Aorta (tissue), 5 donors: Measurements from ENCODE around the gene NRARP. TPM values are rescaled to one million over a fixed set of nuclear protein-coding genes. Genes with fewer than 3 reads are reported as not detected.
"Not testable (repeated sequence)": the region's sequence is repeated elsewhere in the genome, so short reads cannot be mapped to it uniquely, and the experiment has no call there.

Experiments used
- ATAC-seq: fragments of 200-7000 bp; cut with Tn5 transposase; one replicate; pipeline ENCODE4 v1.9.1; 2022; ENCODE audit warnings: moderate library complexity; ENCODE audit not compliant: low FRiP score
- DNase-seq, 2 donors: peaks; one replicate each; pipeline ENCODE4 v3.0.0-alpha.2; 2020
- H3K27ac ChIP-seq, 2 donors: one replicate each; pipeline ENCODE4 v1.5.1; 2013; ENCODE audit warnings: low read length in 2 of 2, mild to moderate bottlenecking in 2 of 2, moderate library complexity in 2 of 2, control low read depth in 1 of 2, inconsistent platforms in 1 of 2, low read depth in 1 of 2
- H3K27me3 ChIP-seq, 2 donors: one replicate each; pipeline ENCODE4 v1.6.1; 2013; ENCODE audit warnings: control low read depth in 1 of 2, low read length in 1 of 2, mild to moderate bottlenecking in 1 of 2, moderate library complexity in 1 of 2; ENCODE audit not compliant: insufficient read depth in 2 of 2, control insufficient read depth in 1 of 2
- H3K36me3 ChIP-seq, 2 donors: one replicate each; pipeline ENCODE4 v1.6.1; 2013; ENCODE audit warnings: control low read depth in 1 of 2, low read length in 1 of 2, mild to moderate bottlenecking in 1 of 2; ENCODE audit not compliant: insufficient read depth in 2 of 2, control insufficient read depth in 1 of 2
- H3K4me1 ChIP-seq, 2 donors: one replicate each; pipeline ENCODE4 v1.6.1; 2013; ENCODE audit warnings: low read length in 2 of 2, control low read depth in 1 of 2, mild to moderate bottlenecking in 1 of 2, moderate library complexity in 1 of 2; ENCODE audit not compliant: insufficient read depth in 2 of 2, control insufficient read depth in 1 of 2
- H3K4me3 ChIP-seq, 2 donors: one replicate each; pipeline ENCODE4 v1.5.1; 2013; ENCODE audit warnings: low read length in 2 of 2, control low read depth in 1 of 2, mild to moderate bottlenecking in 1 of 2
- H3K9me3 ChIP-seq: one replicate; pipeline ENCODE4 v1.6.1; 2013; ENCODE audit warnings: mild to moderate bottlenecking, low read length; ENCODE audit not compliant: control insufficient read depth
- WGBS, 2 donors: extraction: QIAGEN DNeasy Blood & Tissue Kit; methylation state at CpG; one replicate each; pipeline ENCODE4 v1.1.7; 2013; 5-methylcytosine and 5-hydroxymethylcytosine counted together
- intact Hi-C, 2 donors: fragments of 100-400 bp; cut with DNase I; formaldehyde crosslinking; loops; one replicate each; pipeline versions ENCODE4 v1.14.2 to v1.15.0; 2022
- polyA plus RNA-seq, 2 donors: library from polyadenylated mRNA; stranded (reverse); fragments of 200-250 nt; gene quantifications; one replicate each; pipeline ENCODE4 v1.2.3, GENCODE V29; 2013
- total RNA-seq, 2 donors: library from RNA; stranded (reverse); fragmentation: NEBNext Ultra II Directional; extraction: Animal tissue kit (Norgen Biotek cat#: 25700); gene quantifications; one replicate each; pipeline ENCODE4 v1.2.1, GENCODE V29; 2021
- donor health status: healthy with polysubstance abuse.
- donor health status: Bipolar disorder and iron deficiency.
- donor health status: DM: no; HTN: no; CAD: no.
- donor health status: DM: no; HTN: no; CAD: no.
- donor health status: DM: yes; HTN: yes; CAD: no.

The NRARP gene
- total and polyA plus RNA-seq, 4 donors, result 0.50 to 26.6 (median 7.1) TPM

- intact Hi-C loops, result no loop called here
- Histone ChIP-seq H3K9me3 (no peaks in the 10 kb centered on the region), H3K4me3 (no peak overlapping the region), H3K27ac (no peak overlapping the region), H3K27me3 (no peaks in the 10 kb centered on the region), H3K4me1 (no peaks in the 10 kb centered on the region), H3K36me3 (peaks cover 0 to 2% of the 10 kb centered on the region in 2 donors)
- WGBS, 2 donors, result 78 to 82% methylated on average over 10 of the region's 10 CpGs
- DNase-seq, result no peak
- ATAC-seq, result no peak
Observed at GRCh38 chr9:137263506-137263905, 38.6 kb downstream of the NRARP start.

- WGBS, 2 donors, result 90 to 93% methylated on average over 24 of the region's 24 CpGs
- intact Hi-C loops, result no loop called here
Observed at GRCh38 chr9:137262909-137263285, 39.2 kb downstream of the NRARP start.

GRCh38 chr9:137262173-137262908 is 39.7 kb downstream of the NRARP start:
- H3K27me3 ChIP-seq, intact Hi-C loops, H3K4me3 ChIP-seq, H3K36me3 ChIP-seq, H3K4me1 ChIP-seq, ATAC-seq, H3K27ac ChIP-seq, DNase-seq, H3K9me3 ChIP-seq: not testable (repeated sequence)
- 27 to 29% methylated on average over 14 to 15 of the region's 15 CpGs for WGBS, 2 donors

More at GRCh38 chr9:137262909-137263285, 39.2 kb downstream of the NRARP start:
- Histone ChIP-seq H3K4me1 (no peaks in the 10 kb centered on the region), H3K27ac (no peak overlapping the region), H3K27me3 (no peaks in the 10 kb centered on the region), H3K9me3 (no peaks in the 10 kb centered on the region), H3K36me3 (peaks cover 0 to 2% of the 10 kb centered on the region in 2 donors), H3K4me3 (no peak overlapping the region)
- no peak for DNase-seq
- peak; percentile 51 for ATAC-seq

- H3K9me3 ChIP-seq, result no peaks in the 10 kb centered on the region
- no peaks in the 10 kb centered on the region for H3K36me3 ChIP-seq
- H3K4me3 ChIP-seq, result no peak overlapping the region
- WGBS, 2 donors, result 92 to 93% methylated on average over 15 of the region's 15 CpGs
- no peak for ATAC-seq
- intact Hi-C loops, result no loop called here
- H3K4me1 ChIP-seq, result no peaks in the 10 kb centered on the region
- H3K27me3 ChIP-seq, result no peaks in the 10 kb centered on the region
- no peak for DNase-seq
- H3K27ac ChIP-seq, result no peak overlapping the region
Observed at GRCh38 chr9:137256856-137257255, 45.2 kb downstream of the NRARP start.

- intact Hi-C loops, result no loop called here
- Histone ChIP-seq H3K27ac (no peak overlapping the region), H3K4me1 (no peaks in the 10 kb centered on the region), H3K4me3 (no peak overlapping the region), H3K9me3 (no peaks in the 10 kb centered on the region), H3K36me3 (no peaks in the 10 kb centered on the region), H3K27me3 (no peaks in the 10 kb centered on the region)
- no peak for DNase-seq
- 82 to 87% methylated on average over 15 of the region's 15 CpGs for WGBS, 2 donors
- no peak for ATAC-seq
Observed at GRCh38 chr9:137256362-137256761, 45.7 kb downstream of the NRARP start.

GRCh38 chr9:137255448-137256114 is 46.5 kb downstream of the NRARP start:
- Histone ChIP-seq H3K27ac (peak overlapping the region in 1 of 2 donors; percentile 10), H3K27me3 (no peaks in the 10 kb centered on the region), H3K4me3 (peak overlapping the region; percentile 87 to 89), H3K4me1 (no peaks in the 10 kb centered on the region), H3K36me3 (no peaks in the 10 kb centered on the region), H3K9me3 (no peaks in the 10 kb centered on the region)
- ATAC-seq (peak; percentile 19), DNase-seq (peak in 1 of 2 donors; percentile 86)
- intact Hi-C loops, result loop anchor here in 1 of 2 donors (2.0 kb wide), 1 partner anchor 15 kb away; the partner anchor contains the start of gene TUBB4B
- 2 to 4% methylated on average over 41 to 51 of the region's 51 CpGs for WGBS, 2 donors

GRCh38 chr9:137254624-137255447 is 47.2 kb downstream of the NRARP start, which contains the start of gene NELFB:
TSS of gene NELFB (plus strand) at chr9:137255327.
- Histone ChIP-seq H3K36me3 (no peaks in the 10 kb centered on the region), H3K27ac (peak within 1 kb of the TSS in 1 of 2 donors; percentile 10), H3K4me1 (no peaks in the 10 kb centered on the region), H3K4me3 (peak within 1 kb of the TSS; percentile 87 to 89), H3K9me3 (no peaks in the 10 kb centered on the region), H3K27me3 (no peaks in the 10 kb centered on the region)
- intact Hi-C loops, result loop anchor here in 1 of 2 donors (2.0 kb wide), 1 partner anchor 14 kb away; the partner anchor contains the start of gene TUBB4B
- peak; percentile 95 to 99 for DNase-seq
- 1% methylated on average over 56 to 105 of the region's 105 CpGs for WGBS, 2 donors
- ATAC-seq, result peak; percentile 90
